A673 (cell line): ENCODE results near the gene KIAA1191.

Experiments
- CTCF ChIP-seq: fragments of 300-800, 200-600 bp; sonication (generic); conservative IDR thresholded peaks from 2 replicates; pipeline ENCODE4 v1.5.1; 2017; ENCODE audit warnings: low read depth, mild to moderate bottlenecking, antibody characterized with exemption, low read length, moderate library complexity, mixed read lengths
- EZH2 ChIP-seq: fragments of 200-600 bp; sonication (generic); IDR thresholded peaks from 2 replicates; pipeline ENCODE4 v1.6.1; 2017; ENCODE audit warnings: borderline replicate concordance, low read depth, mild to moderate bottlenecking, mixed read lengths, antibody characterized with exemption, low read length; ENCODE audit not compliant: poor library complexity, severe bottlenecking

GRCh38 chr5:176391999-176392398 lies 30.4 kb upstream of the KIAA1191 start:
- no peak for TF ChIP-seq CTCF
- no peak for TF ChIP-seq EZH2
